ENCODE data around the gene FANCG. TPM values are rescaled to one million over a fixed set of nuclear protein-coding genes. Genes with fewer than 3 reads are reported as not detected.
A peak's percentile ranks its signal among the peaks of the same experiment; 100 is the strongest.

Gene FANCG
- total RNA-seq, 1 donor from 2014 or later, result 17.2 TPM

- H3K4me1 ChIP-seq, result peaks cover 57% of the 10 kb centered on the region
- peak overlapping the region; percentile 66 to 76 for H3K4me3 ChIP-seq
- H3K9me3 ChIP-seq, result no peaks in the 10 kb centered on the region
- TF ChIP-seq CTCF (IDR thresholded peaks at IDR 0.05), result no peak
- no peak for TF ChIP-seq POLR2A (IDR thresholded peaks at IDR 0.05)
- TF ChIP-seq POLR2AphosphoS5 (IDR thresholded peaks at IDR 0.05; ENCODE audit: insufficient read depth in 1 of 2, low read depth in 1 of 2), result no peak
- H3K36me3 ChIP-seq, result peaks cover 0 to 30% of the 10 kb centered on the region in 2 donors
- DNase-seq (ENCODE audit: extremely low spot score in 2 of 2), result peak in 1 of 2 donors; percentile 95
- H3K27me3 ChIP-seq, result no peaks in the 10 kb centered on the region
- peak overlapping the region; percentile 95 for H3K27ac ChIP-seq
- intact Hi-C loops (cut with DNase I), result no loop called here
These were observed 30.6 kb upstream of the FANCG start for GRCh38 chr9:35110327-35110761.

- Histone ChIP-seq H3K4me3 (no peak overlapping the region), H3K27me3 (no peaks in the 10 kb centered on the region), H3K4me1 (peaks cover 44% of the 10 kb centered on the region), H3K9me3 (no peaks in the 10 kb centered on the region), H3K36me3 (peaks cover 0 to 39% of the 10 kb centered on the region in 2 donors), H3K27ac (no peak overlapping the region)
- no peak for TF ChIP-seq CTCF (IDR thresholded peaks at IDR 0.05)
- no peak for TF ChIP-seq POLR2A (IDR thresholded peaks at IDR 0.05)
- no peak for TF ChIP-seq POLR2AphosphoS5 (IDR thresholded peaks at IDR 0.05; ENCODE audit: insufficient read depth in 1 of 2, low read depth in 1 of 2)
- peak in 1 of 2 donors; percentile 83 for DNase-seq (ENCODE audit: extremely low spot score in 2 of 2)
- intact Hi-C loops (cut with DNase I), result no loop called here
These were observed 29.3 kb upstream of the FANCG start for GRCh38 chr9:35108946-35109575.

- H3K36me3 ChIP-seq, result peaks cover 0 to 39% of the 10 kb centered on the region in 2 donors
- intact Hi-C loops (cut with DNase I), result no loop called here
- TF ChIP-seq POLR2A (IDR thresholded peaks at IDR 0.05) (no peak), POLR2AphosphoS5 (IDR thresholded peaks at IDR 0.05; ENCODE audit: insufficient read depth in 1 of 2, low read depth in 1 of 2) (no peak), CTCF (IDR thresholded peaks at IDR 0.05) (no peak)
- DNase-seq (ENCODE audit: extremely low spot score in 2 of 2), result peak in 1 of 2 donors; percentile 47
- no peak overlapping the region for H3K27ac ChIP-seq
- peaks cover 43% of the 10 kb centered on the region for H3K4me1 ChIP-seq
- H3K27me3 ChIP-seq, result no peaks in the 10 kb centered on the region
- H3K9me3 ChIP-seq, result no peaks in the 10 kb centered on the region
- no peak overlapping the region for H3K4me3 ChIP-seq
These were observed 28.7 kb upstream of the FANCG start for GRCh38 chr9:35108461-35108860.

- Histone ChIP-seq H3K36me3 (peaks cover 0 to 39% of the 10 kb centered on the region in 2 donors), H3K27me3 (no peaks in the 10 kb centered on the region), H3K4me3 (no peak overlapping the region), H3K27ac (no peak overlapping the region), H3K9me3 (no peaks in the 10 kb centered on the region), H3K4me1 (peaks cover 38% of the 10 kb centered on the region)
- TF ChIP-seq POLR2A (IDR thresholded peaks at IDR 0.05) (no peak), POLR2AphosphoS5 (IDR thresholded peaks at IDR 0.05; ENCODE audit: insufficient read depth in 1 of 2, low read depth in 1 of 2) (no peak), CTCF (IDR thresholded peaks at IDR 0.05) (no peak)
- peak in 1 of 2 donors; percentile 76 for DNase-seq (ENCODE audit: extremely low spot score in 2 of 2)
- intact Hi-C loops (cut with DNase I), result no loop called here
These were observed 27.9 kb upstream of the FANCG start for GRCh38 chr9:35107297-35108290.

Measured in vagina (tissue), 2 donors.